OCI-LY1 (cell line): ENCODE results near the gene EGR4.
"Not testable (repeated sequence)": the region's sequence is repeated elsewhere in the genome, so short reads cannot be mapped to it uniquely, and the experiment has no call there.

Experiments
- CTCF ChIP-seq: fragments of 200-600 bp; sonication (generic), shearing (Covaris generic); IDR thresholded peaks from 2 replicates; pipeline ENCODE4 v1.5.1; 2017; ENCODE audit warnings: mild to moderate bottlenecking, antibody characterized with exemption, low read length, moderate library complexity, mixed read lengths
- EZH2 ChIP-seq: fragments of 200-600 bp; sonication (generic), shearing (Covaris generic); IDR thresholded peaks from 2 replicates; pipeline ENCODE4 v1.8.0; 2017; ENCODE audit warnings: borderline replicate concordance, mixed run types, mild to moderate bottlenecking, antibody characterized with exemption, low read length, moderate library complexity, mixed read lengths

- TF ChIP-seq CTCF, EZH2: not testable (repeated sequence)
Measured at GRCh38 chr2:73262691-73263429, 30.5 kb downstream of the EGR4 start.
